Measurements from ENCODE around the gene CGNL1.

Gene CGNL1

DNA sequence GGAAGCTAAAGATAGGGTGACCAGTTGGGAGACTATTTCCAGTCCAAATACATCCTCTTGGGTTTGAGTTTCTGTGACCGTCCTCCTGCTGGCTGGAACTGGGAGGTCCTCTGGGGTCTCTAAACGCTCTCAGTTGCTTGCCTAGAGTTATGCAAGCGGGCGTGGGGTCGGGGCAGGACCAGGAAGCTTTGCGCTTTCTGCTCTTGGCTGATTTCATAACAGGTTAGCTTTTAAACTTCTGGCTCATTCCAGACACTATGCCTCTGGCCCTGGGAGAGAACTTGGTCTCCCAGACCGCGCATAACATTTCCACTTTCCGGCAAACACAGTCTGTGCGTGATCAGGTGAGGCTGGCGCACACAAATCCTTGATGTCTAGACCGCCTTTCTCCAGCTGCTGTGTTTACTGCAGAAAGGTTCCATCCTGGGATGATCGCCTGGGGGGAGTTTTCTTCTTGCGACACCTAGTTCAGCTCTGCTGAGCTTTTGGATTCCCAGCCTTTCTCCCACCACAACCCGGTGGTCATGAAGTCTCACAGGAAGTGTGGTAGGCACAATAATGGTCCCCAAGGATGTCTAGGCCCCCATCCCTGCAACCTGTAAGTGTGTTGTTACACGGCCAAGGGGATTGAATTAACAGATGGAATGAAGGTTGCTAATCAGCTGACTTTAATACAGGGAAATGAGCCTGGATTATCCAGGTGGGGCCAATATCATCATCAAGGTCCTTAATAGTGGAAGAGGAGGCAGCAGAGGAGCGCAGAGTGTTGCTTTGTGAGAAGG lies 23.6 kb upstream of the CGNL1 start:
- DNase-seq (ENCODE audit: low spot score), result no peak

DNA sequence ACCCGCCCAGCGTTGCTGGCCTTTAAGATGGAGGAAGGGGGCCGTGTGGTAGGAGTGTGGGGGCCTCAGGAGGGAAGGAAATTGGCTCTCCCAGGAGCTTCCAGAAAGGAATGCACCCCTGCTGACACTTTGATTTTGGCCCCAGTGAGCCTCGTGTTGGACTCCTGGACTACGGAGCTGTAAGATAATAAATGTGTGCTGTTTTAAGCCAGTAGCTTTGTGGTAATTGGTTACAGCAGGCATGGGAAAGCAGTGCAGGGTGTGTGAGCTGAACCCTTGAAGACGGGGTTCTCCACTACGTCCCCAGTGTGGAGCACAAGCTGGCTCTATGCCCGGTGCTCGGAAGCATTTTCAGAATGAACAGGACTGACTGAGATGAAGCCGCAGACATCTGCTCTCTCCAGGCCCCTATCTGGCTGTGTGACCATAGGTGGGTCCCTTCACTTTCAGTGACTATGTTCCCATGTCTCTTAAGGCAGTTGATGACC lies 22.9 kb upstream of the CGNL1 start:
- no peak for DNase-seq (ENCODE audit: low spot score)

DNA sequence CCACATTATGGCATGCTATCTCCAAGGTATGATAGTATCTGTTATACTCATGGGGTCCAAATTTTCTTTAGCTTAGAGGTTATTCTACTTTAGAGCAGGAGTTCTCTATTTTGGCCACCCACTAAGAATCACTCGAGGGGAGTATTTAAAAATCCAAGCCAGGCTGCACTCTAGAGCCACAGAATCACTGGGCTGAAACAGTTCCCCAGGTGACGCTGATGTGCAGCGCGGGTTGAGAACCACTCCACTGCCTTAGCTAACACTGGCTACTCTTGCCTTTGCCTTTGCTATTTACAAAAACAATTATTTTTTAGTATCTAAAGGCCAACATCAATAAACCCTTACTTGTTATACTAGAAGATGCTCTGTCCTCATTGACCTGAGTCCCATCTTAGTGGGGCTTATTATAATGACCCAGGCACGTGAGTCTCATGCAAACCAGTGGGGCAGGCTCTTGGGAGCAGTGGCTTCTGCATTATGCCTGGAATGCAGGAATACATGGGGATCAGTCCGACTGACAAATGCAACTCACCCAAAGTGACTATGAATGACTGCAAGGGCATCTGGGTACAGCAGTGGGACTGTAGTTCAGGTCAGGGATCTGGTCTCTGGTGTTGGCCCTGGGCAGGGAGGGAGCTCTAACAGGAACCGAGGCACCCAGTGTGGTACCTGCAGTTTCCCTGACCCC lies 21.7 kb upstream of the CGNL1 start:
- no peak for DNase-seq (ENCODE audit: low spot score)

DNA sequence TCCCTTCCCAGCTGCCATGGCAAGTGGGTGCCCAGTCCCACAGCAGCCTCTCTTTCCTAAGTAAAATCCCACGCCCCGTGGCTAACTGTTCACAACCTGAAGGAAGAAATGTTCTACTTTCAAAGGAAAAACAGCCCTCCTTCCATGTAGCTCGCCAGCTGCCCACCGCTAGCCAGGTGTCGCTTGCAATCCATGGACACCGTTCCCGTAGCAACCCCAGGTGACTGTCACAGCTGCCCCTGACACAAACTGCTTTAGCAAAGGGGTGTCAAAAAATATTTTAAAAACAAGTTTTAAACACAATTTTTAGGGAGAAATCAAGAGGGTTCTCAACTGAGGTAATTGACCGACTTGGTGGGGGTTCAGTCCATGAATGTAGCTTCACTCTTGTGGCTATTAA lies 21.0 kb upstream of the CGNL1 start:
- no peak for DNase-seq (ENCODE audit: low spot score)

DNA sequence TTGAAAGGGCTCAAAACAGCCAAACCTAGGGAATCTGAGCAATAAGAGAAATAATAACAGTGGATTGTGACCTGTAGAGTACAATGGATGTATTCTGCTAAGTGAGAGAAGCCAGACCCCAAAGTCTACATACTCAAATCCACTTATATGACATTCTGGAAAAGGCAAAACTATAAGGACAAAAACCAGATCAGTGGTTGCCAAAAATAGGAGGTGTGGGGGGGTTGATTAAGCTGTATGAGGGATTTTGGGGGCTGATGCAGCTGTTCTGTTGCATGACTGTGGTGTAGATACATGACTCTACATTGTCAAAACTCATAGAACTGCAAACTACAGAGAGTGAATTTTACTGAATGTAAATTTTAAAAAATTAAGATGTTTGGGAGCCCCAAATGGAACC lies 20.1 kb upstream of the CGNL1 start:
- DNase-seq (ENCODE audit: low spot score), result no peak

DNA sequence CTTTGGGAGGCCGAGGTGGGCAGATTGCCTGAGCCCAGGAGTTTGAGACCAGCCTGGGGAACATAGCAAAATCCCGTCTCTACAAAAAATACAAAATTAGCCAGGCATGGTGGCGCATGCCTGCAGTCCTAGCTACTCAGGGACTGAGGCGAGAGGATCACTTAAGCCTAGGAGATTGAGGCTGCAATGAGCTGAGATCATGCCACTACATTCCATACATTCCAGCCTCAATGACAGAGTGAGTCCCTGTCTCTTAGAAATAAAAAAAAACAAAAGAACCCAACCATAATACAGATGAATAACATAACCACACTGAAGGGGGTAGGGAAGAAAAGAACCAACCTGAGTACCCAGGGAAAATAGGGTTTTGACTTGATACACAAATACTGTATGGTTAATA lies 19.7 kb upstream of the CGNL1 start:
- DNase-seq (ENCODE audit: low spot score), result no peak

DNA sequence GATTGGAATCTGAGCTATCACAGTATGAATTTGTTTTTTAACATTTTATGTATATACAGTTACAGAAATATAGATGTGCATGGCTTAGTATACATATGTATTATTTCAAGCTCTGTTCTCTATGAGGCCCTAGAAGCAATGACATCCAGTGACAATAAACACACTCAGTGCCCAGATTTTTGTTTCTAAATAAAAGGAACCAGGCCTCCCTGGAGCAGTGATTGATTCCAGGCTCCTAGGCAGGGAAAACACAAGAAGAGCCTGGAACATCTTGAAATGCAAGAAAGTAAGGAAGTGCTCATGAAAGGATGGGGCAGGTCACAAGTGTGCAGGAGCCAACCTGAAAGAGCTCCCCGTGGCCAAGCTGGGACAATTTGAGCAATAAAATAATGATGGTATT lies 18.5 kb upstream of the CGNL1 start:
- no peak for DNase-seq (ENCODE audit: low spot score)

DNA sequence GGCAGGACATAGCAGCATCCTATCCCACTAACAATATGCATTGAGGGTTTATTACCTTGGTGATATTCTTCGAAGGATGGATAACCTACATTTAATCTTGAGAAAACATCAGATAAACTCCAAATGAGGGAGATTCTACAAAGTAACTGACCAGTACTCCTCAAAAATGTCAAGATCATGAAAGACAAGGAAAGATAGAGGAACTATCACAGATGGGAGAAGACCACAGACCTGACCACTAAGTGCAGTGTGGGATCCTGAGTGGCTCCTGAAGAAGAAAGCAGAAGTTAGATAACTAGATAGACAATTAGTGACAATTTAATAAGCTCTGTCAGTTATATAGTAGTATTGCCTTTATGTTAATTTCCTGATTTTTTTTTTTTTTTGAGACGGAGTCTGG lies 17.7 kb upstream of the CGNL1 start:
- DNase-seq (ENCODE audit: low spot score), result no peak

DNA sequence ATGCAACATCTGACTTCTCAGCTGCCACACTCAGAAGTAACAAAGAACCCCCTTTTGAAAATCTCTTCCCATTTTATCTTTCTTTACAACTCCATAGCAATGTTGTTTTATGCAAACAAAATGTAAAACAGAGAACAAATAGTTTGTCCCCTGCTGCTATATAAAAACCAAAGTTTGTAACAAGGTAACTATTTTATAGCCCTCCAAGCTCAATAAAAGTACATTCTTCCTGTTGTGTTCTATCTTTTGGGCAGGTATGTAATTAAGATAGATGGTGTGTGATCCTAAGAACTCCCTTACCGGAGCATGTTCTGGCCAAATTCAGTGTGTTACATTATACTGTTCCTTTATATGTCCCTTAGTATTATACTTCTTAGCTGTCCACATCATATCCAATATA lies 12.6 kb upstream of the CGNL1 start:
- no peak for DNase-seq (ENCODE audit: low spot score)

DNA sequence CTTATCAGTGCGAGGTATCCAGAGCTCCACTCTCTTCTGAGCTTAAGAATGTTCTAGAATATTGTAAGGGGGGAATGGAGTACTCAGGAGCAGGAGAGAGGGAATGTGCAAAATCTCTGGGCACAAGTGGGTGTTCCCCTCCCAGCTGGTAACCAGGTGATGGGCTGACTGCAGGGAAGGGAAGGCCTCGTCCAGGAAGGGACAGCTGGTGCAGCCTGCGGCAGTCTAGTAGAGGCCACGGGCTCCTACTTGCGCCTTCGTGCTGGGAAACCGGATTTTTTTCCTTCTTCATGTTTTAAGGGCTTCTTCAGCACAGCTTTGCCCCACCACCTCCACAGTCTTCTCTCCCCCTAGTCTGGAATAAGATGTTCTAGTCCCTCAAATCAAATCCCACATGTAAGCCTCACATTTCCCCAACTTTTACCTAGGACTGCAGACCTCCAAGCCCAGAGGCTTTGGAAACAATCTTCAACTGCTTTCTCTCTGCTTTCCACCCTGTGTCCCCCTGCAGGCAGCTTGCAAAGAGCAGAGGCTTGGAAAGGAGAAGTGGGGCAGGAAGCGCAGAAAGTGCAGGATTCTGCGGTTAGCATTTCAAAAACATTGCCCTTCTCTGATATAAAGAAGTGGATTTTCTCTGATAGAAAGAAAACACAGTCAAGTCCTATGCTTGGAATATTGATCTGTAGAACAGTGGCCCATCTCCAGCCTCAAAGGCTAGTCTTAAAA lies 11.9 kb upstream of the CGNL1 start:
- peak; percentile 23 for DNase-seq (ENCODE audit: low spot score)

DNA sequence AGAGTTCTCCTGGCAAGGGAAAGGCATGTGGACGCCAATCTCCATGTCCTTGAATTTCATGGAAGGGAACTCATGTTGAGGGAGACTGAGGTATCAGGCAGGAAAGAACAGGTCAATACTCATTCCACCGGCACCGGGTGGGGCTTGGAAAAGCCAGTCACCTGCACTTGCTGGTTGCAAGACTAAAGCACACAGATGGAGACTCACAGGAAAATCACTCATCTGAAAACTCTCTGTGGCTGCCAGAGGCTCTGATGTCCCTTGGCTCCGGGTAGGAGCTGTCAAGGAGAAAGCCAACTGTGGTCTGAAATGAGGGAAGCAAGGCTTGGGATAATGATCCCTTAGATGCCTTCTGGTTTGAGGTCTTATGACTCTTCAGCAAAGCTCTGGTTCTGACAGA lies 8.7 kb upstream of the CGNL1 start:
- DNase-seq (ENCODE audit: low spot score), result no peak

DNA sequence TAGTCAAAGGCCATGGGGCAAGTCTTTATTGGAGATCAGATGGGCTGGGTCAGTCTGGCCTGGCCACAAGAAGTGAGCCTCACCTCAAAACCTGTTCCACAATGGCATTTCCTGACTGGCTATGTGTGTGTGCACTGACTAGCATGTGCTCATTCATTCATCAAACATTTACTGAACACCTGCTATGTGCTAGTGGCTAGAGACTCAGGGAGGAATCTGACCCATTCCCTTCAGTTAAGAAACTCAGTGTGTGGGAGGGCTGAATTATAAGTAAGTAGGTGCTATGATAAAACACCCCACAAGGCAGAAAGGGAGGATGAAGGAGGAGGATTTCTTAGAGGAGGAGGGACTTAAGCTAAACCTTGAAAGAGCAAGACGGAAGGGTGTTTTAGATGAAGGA lies 5.4 kb upstream of the CGNL1 start:
- DNase-seq (ENCODE audit: low spot score), result no peak

DNA sequence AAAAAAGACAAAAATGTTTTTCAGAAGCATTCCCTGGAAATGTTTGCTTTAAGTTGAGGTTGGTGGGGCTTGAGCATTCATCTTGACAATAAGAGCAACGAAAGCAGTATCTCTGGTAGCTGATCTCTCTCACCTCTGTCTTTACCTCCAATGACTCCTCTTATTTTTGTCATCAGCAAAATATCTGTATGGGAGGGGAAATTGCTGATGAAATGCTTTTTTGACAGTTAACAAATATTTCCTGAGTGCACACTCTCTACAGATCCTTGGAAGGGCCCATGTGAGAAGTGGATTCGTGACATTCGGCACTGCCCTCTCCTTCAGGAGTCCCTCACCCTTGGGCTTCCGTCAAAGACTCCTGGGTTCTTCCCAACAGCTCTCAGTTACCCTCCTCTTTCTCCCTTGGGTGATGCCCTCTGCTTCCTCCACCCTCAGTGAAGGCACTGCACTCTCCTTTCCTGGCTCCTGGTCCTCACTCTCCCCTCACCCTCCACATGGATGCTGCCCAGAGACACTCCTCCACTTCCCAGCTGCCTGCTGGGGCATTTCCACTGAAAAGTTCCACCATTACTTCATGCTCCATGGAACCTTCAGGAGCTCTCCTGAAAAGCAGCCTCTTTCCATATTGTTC lies 2.9 kb upstream of the CGNL1 start:
- DNase-seq (ENCODE audit: low spot score), result no peak

DNA sequence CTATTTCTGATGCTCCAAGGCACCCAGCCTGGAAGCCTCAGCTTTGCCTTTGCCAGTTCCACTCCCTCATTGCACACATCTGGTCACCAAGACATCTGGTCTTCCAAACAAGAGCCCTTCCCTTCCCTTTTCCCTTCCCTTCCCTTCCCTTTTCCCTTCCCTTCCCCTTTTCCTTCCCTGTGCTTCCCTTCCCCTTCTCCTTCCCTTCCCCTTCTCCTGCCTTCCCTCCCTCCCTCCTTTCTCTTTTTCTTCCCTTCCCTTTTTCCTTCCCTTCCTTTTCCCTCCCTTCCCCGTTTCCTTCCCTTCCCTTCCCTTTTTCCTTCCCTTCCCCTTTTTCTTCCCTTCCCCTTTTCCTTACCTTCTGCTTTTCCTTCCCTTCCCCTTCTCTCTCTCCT lies 2.4 kb upstream of the CGNL1 start:
- DNase-seq (ENCODE audit: low spot score), result no peak

DNA sequence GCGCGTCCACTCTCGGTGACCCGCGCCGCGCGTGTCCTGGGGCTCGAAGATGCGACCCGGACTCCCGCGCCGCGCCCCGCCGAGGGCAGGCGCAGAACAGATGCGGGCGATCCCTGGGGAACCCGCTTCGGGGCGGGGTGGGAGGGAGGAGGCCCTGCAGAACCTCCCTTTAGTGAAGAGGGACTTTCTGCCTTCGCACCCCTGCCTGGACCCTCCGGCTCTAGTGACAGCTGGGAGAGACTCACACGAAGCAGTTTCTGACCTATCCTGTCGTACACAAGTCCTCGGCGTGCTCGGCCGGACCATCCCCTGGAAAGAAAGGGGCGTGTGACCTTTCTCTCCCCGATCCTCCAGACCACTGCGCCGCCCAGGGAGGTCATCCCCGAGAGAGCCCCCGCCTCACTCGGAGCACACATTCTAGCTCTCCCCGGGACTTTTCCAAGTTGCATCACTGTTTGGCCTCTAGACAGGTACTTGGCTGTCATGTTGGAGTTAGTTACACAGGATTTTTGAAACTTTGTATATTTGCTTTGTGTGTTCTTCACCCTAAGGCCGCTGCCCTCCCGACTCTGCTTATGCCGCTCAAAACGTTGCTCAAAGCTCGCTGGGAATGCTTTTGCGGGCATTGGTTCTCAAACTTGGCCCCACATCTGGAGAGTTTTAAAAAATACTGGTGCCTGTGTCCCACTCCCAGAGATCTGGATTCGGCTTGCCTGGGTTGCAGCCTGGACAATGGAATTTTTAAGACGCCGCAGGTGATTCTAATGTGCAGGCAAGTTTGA lies 582 bp downstream of the CGNL1 start:
- DNase-seq (ENCODE audit: low spot score), result no peak

DNA sequence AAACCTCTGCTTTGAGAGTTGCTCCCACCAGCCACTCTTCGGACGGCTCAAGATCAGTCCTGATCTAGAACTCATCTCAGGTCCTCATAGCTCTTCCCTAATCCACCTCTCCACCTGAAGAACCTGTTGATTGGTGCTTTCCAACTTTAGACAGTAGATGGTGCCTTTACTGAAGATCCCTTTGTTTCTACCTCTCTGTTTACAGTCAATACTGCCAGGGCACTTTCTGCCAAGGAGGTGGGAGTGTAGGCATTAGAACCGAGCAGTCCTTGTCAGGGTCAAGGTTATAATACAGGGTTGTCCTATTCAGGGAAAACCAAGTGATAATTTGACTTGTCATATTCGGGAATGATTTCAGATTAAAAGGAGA lies 1.2 kb downstream of the CGNL1 start:
- no peak for DNase-seq (ENCODE audit: low spot score)

DNA sequence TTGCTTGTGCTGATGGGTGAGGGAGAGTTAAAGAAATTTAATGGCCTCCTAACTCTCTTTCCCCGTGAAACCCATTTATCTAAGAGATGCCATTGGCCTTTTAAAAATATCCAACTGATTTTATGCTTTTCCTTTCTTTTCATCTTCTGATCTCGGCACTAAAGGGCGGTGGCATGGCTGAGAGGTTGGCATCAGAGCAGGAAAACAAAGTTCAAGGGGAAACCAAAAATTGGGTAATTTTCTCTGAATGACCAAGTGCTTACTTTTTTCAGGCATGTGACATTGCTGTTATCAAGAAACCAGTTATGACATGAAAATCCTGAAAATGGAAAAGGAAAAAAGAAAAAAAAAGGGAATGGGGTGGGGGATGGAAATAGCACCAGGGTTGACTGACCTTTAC lies 3.2 kb downstream of the CGNL1 start:
- DNase-seq (ENCODE audit: low spot score), result no peak

DNA sequence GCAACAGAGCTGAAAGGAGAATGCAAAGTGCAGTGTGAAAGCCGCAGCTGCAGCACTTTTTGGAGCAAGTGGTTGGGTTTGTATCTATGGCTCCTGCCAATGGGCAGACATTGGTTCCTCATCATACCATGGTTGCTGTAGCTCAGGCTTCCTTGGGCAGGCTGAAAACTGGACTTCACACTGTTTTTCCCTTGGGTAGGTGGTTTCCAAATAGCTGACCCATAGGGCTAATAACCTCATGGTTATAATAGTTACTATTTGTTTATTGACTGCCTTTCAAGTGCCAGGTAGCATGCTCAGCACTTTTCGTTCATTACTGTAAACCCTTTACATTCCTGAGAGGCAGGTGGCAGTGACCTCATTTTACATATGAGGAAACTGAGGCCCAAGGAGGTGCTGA lies 4.5 kb downstream of the CGNL1 start:
- DNase-seq (ENCODE audit: low spot score), result no peak

DNA sequence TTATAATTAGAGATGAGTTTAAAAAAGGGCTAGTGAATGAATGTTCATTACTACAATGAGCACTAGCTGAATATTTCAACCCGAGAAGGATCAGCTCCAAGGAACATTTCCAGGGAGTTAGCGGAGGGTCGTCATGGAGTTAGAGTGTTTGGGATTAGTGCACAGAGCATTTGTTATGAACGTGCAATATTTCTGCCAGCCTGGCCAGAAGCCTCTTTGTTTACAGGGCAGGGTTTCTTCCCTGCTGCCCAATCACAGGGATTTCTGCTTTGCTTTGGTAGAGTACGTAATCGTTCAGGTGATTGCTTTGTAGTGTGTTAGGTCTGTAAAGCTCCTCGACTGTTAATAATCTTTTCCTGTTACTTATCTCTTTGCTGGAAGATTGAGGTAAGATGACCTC lies 5.9 kb downstream of the CGNL1 start:
- DNase-seq (ENCODE audit: low spot score), result no peak

DNA sequence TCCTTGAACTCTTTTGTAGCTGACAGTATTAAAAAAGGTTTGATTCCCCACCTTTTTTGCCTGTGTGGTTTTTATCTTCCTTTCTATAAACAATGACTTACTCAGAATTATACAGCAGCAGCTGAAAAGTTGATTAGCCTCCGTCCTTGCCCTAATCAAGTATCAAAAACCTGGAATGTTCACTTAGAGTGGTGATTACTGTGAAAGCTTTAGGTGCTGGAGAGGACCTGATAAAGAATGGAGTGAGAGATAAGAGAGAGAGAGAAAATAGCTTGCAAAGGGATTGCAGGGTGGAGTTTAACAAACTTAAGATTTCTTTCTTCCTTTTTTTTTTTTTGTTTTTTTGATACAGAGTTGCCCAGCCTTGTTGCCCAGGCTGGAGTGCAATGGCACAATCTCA lies 6.7 kb downstream of the CGNL1 start:
- DNase-seq (ENCODE audit: low spot score), result no peak

DNA sequence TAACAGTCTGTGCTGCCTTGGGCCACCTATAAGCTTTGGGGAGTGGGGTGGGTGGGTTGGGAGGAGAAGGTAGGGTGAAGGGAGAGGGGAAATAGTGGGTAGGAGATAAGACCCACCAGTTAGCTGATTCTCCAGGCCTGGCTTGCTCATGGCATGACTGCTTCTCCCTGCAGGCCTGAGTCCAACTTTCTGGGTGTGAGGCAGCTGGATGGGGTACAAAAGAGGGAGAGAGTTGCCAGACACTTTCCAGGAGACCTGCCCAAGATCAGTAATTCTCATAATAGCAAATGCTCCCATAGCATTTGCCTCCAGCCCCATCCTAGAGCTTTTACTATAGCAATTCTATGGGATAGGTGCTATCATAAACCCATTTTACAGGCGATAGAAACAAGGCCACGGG lies 7.7 kb downstream of the CGNL1 start:
- DNase-seq (ENCODE audit: low spot score), result no peak

DNA sequence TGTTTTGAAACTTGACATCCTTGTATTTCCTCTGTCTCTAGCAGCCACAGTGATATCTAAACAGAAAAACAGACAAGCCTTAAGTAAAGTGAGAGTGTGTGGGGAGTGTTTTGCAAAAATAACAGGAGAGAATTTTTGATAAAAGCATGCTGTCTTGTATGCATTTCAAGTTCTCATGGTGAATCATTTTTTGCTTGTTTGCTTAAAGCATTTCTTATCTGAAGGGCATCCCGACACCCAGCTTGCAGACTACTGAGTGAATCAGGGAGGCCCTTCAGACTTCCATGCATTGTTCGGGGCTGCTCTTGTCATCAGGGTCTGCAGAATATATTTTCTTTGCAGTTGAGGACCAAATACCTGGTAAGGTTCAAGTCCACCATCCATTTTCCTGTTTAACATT lies 8.5 kb downstream of the CGNL1 start:
- no peak for DNase-seq (ENCODE audit: low spot score)

Data from NAMALWA (cell line).